ENCODE results near the gene TSPAN18. TPM values are rescaled to one million over a fixed set of nuclear protein-coding genes. Genes with fewer than 3 reads are reported as not detected.

The TSPAN18 gene
- polyA plus RNA-seq, 4 donors, result 47.8 to 59.6 (median 53.6) TPM

- DNase-seq (ENCODE audit: low read depth in 4 of 4, low spot score in 3 of 4), result no peak
Observed at GRCh38 chr11:44755556-44756523, 29.1 kb downstream of the TSPAN18 start.

GRCh38 chr11:44758983-44759382 is 32.2 kb downstream of the TSPAN18 start:
- DNase-seq (ENCODE audit: low read depth in 4 of 4, low spot score in 3 of 4), result no peak

DNA sequence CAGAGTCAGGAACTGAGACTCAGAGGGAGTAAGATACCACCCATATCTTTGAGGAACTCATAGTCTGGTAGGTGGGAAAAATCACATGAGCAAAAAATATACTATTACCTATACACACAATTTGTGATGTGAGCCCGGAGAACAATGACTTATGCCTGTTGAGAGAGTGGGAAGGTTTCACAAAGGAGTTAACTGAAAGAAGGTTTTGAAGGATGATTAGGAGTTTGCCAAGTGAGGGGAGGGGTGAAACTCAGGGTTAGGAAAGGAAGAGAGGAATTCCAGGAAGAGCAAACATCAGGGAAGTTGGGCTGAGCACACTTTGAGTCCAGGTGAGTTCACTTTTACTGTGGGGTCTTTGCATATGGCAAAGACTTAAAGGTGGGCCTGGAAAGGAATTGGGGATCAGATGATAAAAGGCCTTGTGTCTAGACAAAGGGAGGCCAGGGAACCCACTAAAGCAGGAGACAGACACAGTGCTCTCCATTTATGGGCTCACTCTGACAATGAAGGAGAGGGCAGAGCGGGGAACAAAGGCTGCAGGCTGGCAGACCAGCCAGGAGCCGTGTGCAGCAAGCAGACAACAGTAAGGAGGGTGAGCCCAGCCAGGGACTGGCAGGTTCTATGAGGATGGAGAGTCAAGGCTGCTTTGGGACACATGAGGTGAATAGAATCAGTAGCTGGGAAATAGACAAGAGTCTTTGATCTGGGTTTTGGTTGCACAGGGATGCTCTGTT is 33.1 kb downstream of the TSPAN18 start:
- no peak for DNase-seq (ENCODE audit: low read depth in 4 of 4, low spot score in 3 of 4)

GRCh38 chr11:44760477-44760872 is 33.7 kb downstream of the TSPAN18 start:
- no peak for DNase-seq (ENCODE audit: low read depth in 4 of 4, low spot score in 3 of 4)

DNA sequence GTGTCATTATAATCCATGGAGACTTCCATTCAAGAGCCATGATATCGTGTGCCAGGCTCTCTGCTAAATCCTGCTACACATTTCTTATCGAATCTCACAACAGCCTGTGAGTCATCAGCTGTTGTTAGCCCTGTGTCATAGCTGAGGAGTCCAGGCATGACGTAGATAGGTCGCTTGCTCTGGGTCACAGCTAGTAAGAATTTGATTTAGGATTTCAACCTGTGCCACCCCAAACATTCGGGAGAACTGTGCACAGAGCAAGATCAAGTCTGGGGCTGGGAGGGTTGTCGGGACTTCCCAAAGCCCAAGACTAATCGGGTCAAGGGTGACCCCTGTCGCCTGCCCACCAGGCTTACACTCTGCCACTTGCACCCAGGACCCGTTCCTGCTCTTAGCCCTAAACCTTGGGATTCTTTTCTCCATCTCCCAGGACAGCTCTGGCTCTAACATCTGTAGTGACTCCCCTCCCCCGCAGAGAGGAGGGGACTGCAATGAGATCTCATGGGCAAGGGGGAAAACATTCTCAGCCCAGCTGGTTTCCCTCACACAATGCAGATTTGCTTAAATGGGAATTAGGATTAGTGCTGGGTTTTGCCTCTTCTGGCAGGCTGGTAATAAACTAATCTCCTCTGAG is 34.3 kb downstream of the TSPAN18 start:
- peak in 3 of 4 donors; percentile 59 to 69 (median 63) for DNase-seq (ENCODE audit: low read depth in 4 of 4, low spot score in 3 of 4)

GRCh38 chr11:44761551-44761961 is 34.8 kb downstream of the TSPAN18 start:
- no peak for DNase-seq (ENCODE audit: low read depth in 4 of 4, low spot score in 3 of 4)

DNA sequence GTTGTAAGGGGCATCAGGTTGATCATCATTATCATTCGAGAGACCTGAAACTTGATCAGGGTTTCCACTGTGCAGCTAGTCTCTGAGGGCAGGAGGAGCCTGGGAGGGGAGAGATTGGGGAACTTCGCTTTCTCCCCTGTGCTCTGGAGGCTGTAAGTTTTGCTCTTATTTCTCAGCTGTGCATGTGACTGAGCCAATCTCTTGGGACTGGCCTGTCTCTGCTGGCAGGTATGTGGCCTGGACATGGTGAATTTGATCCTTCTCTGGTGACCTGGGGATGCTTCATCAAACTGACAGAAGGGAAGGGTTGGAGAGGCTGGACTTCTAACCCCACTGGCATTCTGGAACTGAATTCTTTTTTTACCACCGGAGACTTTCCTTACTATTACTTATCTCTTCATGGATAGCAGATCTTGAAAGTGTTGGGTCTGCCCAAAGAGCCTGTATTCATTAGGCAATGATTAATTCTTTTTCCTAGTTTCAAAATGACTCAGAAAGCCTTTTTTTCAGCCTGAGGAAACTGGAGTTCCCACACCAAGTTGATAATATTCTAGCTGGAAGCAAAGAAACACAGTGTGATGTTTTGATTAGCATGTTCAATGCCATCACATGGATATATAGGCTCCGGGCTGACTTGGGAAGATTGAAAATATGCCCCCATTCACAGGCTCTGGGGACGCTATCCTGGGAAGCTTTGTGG is 36.5 kb downstream of the TSPAN18 start:
- DNase-seq (ENCODE audit: low read depth in 4 of 4, low spot score in 3 of 4), result no peak

DNA sequence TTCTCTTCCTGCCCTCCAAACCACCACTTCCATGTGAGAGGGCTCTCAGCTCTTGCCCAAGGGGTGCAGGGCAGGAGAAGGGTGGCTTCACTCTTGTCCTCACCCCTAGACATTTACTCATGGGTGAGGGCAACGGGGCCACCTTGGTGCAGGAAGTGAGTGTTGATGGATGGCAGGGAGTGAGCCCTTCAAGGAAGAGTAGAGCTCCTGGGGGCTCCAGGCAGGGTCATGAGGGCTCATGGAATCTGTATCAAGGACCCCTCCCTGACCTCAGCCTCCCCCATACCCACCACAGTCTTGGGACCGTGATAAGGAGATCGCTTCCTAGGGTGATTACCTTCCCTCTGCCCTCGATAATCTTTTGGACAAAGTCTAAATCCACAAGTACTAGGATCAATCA is 37.8 kb downstream of the TSPAN18 start:
- DNase-seq (ENCODE audit: low read depth in 4 of 4, low spot score in 3 of 4), result no peak

DNA sequence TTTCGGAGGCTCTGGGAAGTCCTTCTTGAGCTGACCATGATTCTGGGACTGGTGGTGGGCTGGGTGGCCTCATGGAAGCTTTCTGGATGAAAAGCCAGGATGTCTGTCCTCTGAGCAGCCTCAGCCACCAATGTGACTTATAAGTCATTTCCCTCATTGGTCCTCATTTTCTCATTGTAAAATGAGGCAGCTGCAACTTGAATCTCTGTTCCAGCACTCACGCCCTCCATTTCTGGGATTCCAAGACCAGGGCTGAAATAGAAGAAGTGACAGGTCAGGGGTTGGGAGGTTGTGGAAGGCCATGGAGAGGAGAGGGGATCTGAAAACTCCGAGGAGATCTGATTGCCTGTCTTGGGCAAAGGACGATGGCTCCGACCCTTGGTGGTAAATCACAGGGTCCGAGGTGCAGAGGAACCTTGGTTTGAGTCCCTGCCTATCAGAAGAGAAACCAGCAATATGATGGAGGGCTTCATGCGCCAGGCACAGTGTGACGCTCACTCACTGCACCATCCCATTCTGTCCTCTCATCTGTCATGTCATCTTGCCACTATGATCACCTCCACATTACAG is 38.3 kb downstream of the TSPAN18 start:
- DNase-seq (ENCODE audit: low read depth in 4 of 4, low spot score in 3 of 4), result no peak

GRCh38 chr11:44765676-44766075 is 38.9 kb downstream of the TSPAN18 start:
- no peak for DNase-seq (ENCODE audit: low read depth in 4 of 4, low spot score in 3 of 4)

DNA sequence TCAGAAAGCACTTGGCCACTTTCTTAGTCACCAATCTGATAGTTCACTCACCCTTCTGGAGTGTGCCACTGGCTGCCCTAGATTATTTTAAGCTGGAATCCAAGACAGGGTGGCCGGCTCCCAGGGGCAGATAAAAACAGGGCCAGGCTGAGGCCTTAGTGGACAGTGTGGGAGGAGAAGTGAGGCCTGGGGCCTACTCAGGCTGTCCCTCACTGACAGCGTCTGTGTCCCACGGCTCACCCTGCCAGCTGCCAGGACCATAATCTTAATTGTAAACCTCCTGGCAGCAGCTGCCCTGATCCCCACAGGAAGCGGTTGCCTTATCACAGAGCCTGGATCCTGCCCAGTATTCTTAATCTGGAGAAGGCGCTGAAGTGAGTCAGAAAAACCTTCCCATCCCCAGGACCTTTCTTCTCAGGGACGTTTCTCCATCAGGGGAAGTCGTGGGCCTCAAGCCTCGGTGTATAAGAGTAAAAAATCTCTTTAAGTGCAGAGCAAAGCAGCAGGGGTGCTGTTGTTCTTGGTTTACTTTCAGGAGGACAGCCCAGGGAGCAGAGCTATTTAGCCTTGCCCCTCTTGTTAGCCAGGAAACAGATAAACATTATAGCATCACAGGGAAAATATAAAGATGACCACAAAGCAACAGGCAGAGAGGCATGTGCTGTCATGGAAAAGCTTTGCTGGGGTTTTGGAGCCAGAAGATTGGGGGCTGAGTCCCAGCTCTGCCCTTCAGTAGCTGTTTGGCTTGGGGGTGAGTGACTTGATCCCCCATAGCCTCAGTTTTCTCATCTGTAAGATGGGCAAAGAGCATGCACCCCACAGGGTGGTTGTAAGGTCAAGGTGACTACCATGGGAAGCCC is 39.6 kb downstream of the TSPAN18 start:
- DNase-seq (ENCODE audit: low read depth in 4 of 4, low spot score in 3 of 4), result no peak

DNA sequence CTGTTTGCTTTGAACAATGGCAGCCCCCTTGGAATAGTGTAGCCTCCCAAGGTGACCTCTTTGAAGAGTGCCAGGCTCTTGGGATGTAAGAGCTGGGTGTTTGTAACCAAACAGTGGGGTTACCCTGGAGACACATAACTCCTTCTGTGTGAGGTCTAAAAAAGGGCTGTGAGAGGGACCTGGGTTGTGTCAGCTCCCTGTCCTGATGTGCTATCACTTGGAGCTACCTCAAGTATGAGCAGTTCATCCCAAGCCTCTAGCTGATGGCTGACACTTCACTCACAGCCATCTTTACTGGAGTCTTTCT is 40.2 kb downstream of the TSPAN18 start:
- no peak for DNase-seq (ENCODE audit: low read depth in 4 of 4, low spot score in 3 of 4)

- no peak for DNase-seq (ENCODE audit: low read depth in 4 of 4, low spot score in 3 of 4)
Observed at GRCh38 chr11:44767421-44767820, 40.7 kb downstream of the TSPAN18 start.

DNA sequence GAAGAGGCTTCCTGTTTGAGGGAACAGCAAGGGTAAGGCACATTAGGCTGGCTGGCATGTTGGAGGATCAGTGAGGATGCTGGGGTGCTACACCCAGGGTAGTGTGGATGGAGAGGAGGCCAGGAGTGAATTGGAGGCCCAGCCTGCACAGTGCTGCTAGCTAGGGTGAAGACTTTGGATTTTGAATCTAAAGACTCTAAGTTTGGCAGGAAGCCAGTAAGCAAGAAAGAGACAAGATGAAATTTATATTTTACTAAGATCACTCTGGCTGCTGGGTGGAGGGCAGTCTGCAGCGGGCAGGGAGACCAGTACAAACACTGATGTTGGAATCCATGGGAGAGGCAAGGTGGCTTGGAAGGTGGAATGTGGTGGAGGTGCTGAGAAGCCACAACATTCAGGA is 43.6 kb downstream of the TSPAN18 start:
- no peak for DNase-seq (ENCODE audit: low read depth in 4 of 4, low spot score in 3 of 4)

- no peak for DNase-seq (ENCODE audit: low read depth in 4 of 4, low spot score in 3 of 4)
Observed at GRCh38 chr11:44771252-44771734, 44.5 kb downstream of the TSPAN18 start.

GRCh38 chr11:44771841-44772240 is 45.1 kb downstream of the TSPAN18 start:
- DNase-seq (ENCODE audit: low read depth in 4 of 4, low spot score in 3 of 4), result no peak

GRCh38 chr11:44773351-44773965 is 46.7 kb downstream of the TSPAN18 start:
- no peak for DNase-seq (ENCODE audit: low read depth in 4 of 4, low spot score in 3 of 4)

GRCh38 chr11:44774108-44774507 is 47.3 kb downstream of the TSPAN18 start:
- DNase-seq (ENCODE audit: low read depth in 4 of 4, low spot score in 3 of 4), result no peak

DNA sequence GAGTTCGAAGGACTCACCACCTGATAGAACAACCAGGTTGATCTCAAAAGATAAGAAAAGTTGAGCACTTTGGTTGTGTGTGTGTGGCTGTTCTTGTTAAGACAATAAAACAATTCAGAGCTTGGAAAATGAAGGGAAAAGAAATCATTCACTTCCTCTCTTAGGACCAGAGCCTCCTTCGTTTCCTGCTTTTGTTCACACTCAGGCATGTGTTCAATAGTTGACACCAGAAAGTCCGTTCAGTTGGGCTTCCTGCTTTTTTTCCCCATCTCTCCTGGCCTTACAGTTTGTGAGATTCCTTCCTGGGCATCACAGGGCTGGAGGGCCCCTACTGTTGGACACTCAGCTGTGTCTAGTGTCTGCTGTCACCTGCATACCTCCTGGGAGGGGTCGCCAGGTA is 48.0 kb downstream of the TSPAN18 start:
- no peak for DNase-seq (ENCODE audit: low read depth in 4 of 4, low spot score in 3 of 4)
